ENCODE measurements around the gene ITPRID1.

- no peak for TF ChIP-seq CTCF (IDR thresholded peaks at IDR 0.05)
- TF ChIP-seq POLR2A (IDR thresholded peaks at IDR 0.05) = no peak
These were observed 13.2 kb upstream of the ITPRID1 start for GRCh38 chr7:31500656-31501055.

Data from uterus (tissue), 2 donors.